Mucosa of descending colon (tissue), 3 donors: ENCODE data around the gene NOL3. TPM values are rescaled to one million over a fixed set of nuclear protein-coding genes. Genes with fewer than 3 reads are reported as not detected.

Source experiments
- ATAC-seq: fragments of 200-7000 bp; cut with Tn5 transposase; one replicate; pipeline ENCODE4 v1.9.1; 2020; ENCODE audit warnings: mild to moderate bottlenecking, moderate library complexity
- DNase-seq, 3 donors: peaks; one replicate each; pipeline ENCODE4 v3.0.0-alpha.2; 2020
- H3K36me3 ChIP-seq: fragments of 200-600 bp; one replicate; pipeline ENCODE4 v1.8.0; 2021; ENCODE audit warnings: low read depth, mild to moderate bottlenecking
- H3K4me1 ChIP-seq: fragments of 200-600 bp; one replicate; pipeline ENCODE4 v1.8.0; 2021; ENCODE audit warnings: low read depth, mild to moderate bottlenecking
- H3K4me3 ChIP-seq: fragments of 200-600 bp; one replicate; pipeline ENCODE4 v1.8.0; 2021; ENCODE audit warnings: mild to moderate bottlenecking
- H3K9me3 ChIP-seq: fragments of 200-600 bp; one replicate; pipeline ENCODE4 v1.8.0; 2021; ENCODE audit warnings: mild to moderate bottlenecking
- intact Hi-C, 2 donors: fragments of 100-400 bp; cut with DNase I in 1 of 2; cut with micrococcal nuclease in 1 of 2; formaldehyde crosslinking; loops; one replicate each; pipeline versions ENCODE4 v1.11.0 to v1.11.1; 2022; cut with DNase I, micrococcal nuclease
- microRNA-seq: library from miRNA; unstranded; fragments of <30 nt; microRNA quantifications from one replicate; pipeline ENCODE4, GENCODE V29; 2019
- total RNA-seq, 3 donors: library from RNA; stranded (reverse); fragmentation: NEBNext Ultra II Directional in 2 of 3; extraction: Animal tissue kit (Norgen Biotek cat#: 25700) in 2 of 3; gene quantifications; one replicate each; pipeline versions ENCODE4 v1.2.1 to v1.2.4, GENCODE V29; 2021 to 2023
- TF ChIP-seq, protein P1 (sequence below): fragments of 200-600 bp; IDR thresholded peaks from one replicate; pipeline ENCODE4 v1.8.0; 2022; ENCODE audit warnings: antibody characterized with exemption, mild to moderate bottlenecking
- donor health status: DM: no; HTN: no; CAD: no; lungs with moderate emphysema.
- donor health status: DM: no; HTN: no; CAD: no.
- donor health status: DM: no; HTN: yes; CAD: no.

NOL3 gene
- total RNA-seq, 3 donors from 2014 or later = 23.5 to 35.9 (median 32.0) TPM

- TF ChIP-seq, protein P1, sequence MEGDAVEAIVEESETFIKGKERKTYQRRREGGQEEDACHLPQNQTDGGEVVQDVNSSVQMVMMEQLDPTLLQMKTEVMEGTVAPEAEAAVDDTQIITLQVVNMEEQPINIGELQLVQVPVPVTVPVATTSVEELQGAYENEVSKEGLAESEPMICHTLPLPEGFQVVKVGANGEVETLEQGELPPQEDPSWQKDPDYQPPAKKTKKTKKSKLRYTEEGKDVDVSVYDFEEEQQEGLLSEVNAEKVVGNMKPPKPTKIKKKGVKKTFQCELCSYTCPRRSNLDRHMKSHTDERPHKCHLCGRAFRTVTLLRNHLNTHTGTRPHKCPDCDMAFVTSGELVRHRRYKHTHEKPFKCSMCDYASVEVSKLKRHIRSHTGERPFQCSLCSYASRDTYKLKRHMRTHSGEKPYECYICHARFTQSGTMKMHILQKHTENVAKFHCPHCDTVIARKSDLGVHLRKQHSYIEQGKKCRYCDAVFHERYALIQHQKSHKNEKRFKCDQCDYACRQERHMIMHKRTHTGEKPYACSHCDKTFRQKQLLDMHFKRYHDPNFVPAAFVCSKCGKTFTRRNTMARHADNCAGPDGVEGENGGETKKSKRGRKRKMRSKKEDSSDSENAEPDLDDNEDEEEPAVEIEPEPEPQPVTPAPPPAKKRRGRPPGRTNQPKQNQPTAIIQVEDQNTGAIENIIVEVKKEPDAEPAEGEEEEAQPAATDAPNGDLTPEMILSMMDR = no peak
- H3K9me3 ChIP-seq = no peaks in the 10 kb centered on the region
- no peak for DNase-seq
- intact Hi-C loops = no loop called here
- no peaks in the 10 kb centered on the region for H3K36me3 ChIP-seq
- no peaks in the 10 kb centered on the region for H3K4me1 ChIP-seq
- ATAC-seq = no peak
- no peak overlapping the region for H3K4me3 ChIP-seq
Observed at GRCh38 chr16:67213197-67214019, 43.1 kb downstream of the NOL3 start.

- Histone ChIP-seq H3K36me3 (no peaks in the 10 kb centered on the region), H3K9me3 (no peaks in the 10 kb centered on the region), H3K4me3 (no peak overlapping the region), H3K4me1 (no peaks in the 10 kb centered on the region)
- DNase-seq (no peak), ATAC-seq (no peak)
- intact Hi-C loops = no loop called here
- TF ChIP-seq, protein P1 = no peak
Observed at GRCh38 chr16:67215706-67216105, 45.4 kb downstream of the NOL3 start.

DNA sequence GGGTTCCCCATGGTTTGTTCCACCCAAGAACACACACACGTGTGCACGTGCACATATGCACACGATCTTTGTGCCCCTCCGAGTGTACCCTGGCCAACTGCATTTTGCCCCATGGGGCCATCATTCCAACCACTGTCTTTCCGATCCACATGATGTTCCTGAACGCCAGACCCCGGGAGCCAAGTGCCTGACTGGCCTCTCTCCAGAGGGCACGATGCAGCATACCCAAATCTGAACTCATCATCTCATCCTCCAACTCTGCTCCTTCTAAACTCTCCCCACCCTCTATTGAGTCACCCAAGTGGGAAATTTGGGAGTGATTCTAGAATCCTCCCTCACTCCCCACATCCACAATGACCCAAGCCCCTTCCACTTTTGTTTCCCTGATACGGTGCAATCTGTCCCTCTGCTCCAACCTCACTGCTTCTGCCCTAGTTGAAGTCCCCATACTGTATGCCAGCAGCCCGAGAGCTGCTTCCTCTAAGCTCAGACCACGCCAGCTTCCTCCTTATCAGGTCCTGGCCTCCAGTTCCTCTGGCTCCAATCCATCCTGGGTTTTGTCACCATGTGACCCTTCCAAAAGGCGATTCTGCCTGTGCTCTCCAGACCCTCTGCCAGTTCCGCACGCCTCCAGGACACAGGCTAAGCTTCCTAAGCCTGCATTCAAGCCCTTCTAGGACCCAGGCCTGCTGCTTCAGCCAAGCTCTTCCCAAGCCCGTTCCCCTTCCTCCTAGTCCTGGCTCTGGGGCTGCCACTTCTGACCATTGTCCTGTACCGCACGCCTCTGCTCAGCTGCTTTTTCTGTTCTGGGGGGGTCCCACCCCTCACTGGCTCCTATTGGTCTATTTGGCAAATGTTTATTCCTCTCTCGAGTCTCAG is 46.5 kb downstream of the NOL3 start:
- no peak overlapping the region for H3K4me3 ChIP-seq
- intact Hi-C loops = no loop called here
- H3K9me3 ChIP-seq = no peaks in the 10 kb centered on the region
- no peaks in the 10 kb centered on the region for H3K4me1 ChIP-seq
- DNase-seq = no peak
- no peaks in the 10 kb centered on the region for H3K36me3 ChIP-seq
- ATAC-seq = peak; percentile 50
- TF ChIP-seq, protein P1 = no peak

DNA sequence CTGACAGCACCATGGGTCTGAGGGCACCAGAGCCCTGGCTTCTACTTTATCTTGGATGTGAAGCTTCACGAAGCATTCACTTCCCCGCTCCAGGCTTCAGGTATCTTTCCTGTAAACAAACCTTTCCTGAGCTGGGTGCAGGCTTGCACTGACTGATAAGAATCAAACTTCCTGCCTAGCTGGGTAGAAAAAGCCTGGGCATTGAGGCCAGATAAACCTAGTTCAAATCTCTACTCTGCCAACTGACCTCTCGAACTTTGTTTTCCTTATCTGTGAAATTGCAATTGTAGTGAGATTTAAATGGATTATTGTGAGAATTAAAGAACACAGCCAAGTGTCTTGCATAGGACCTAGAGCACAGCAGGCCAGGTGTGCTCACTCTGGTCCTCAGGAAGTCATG is 53.7 kb downstream of the NOL3 start:
- Histone ChIP-seq H3K4me3 (no peak overlapping the region), H3K9me3 (no peaks in the 10 kb centered on the region), H3K4me1 (peaks cover 8% of the 10 kb centered on the region), H3K36me3 (peaks cover 4% of the 10 kb centered on the region)
- intact Hi-C loops = no loop called here
- TF ChIP-seq, protein P1 = no peak
- ATAC-seq (no peak), DNase-seq (no peak)

Small RNA genes within 50 kb of the gene (microRNA-seq; reads per million reads assigned to microRNA genes)
- gene MIR328 = 102 reads per million, percentile 61 among the genes with 10 or more reads in this experiment

Other genes starting within 250 kb of the NOL3 start
- gene RRAD, start 245.0 kb upstream of the NOL3 start, total RNA-seq = 10 to 100 TPM in 1 of 3 donors, 1 to 10 TPM in 2; 1.3 to 11.6 (median 1.3) TPM
- 10 to 100 TPM; 72.5 to 78.1 (median 76.5) TPM for gene CIAO2B, start 236.1 kb upstream of the NOL3 start, total RNA-seq
- gene CES2, start 235.0 kb upstream of the NOL3 start, total RNA-seq = 100 to 1,000 TPM; 180 to 566 (median 456) TPM
- 100 to 1,000 TPM in 2 of 3 donors, 10 to 100 TPM in 1; 86.5 to 264 (median 199) TPM for gene CES3, start 209.3 kb upstream of the NOL3 start, total RNA-seq
- gene CES4A, start 181.9 kb upstream of the NOL3 start, total RNA-seq = 10 to 100 TPM in 1 of 3 donors, 1 to 10 TPM in 2; 6.3 to 10.1 (median 8.3) TPM
- gene CBFB, start 141.4 kb upstream of the NOL3 start, total RNA-seq = 10 to 100 TPM; 26.3 to 35.5 (median 26.8) TPM
- 10 to 100 TPM; 13.3 to 15.7 (median 13.6) TPM for gene PHAF1, start 60.6 kb upstream of the NOL3 start, total RNA-seq
- 1 to 10 TPM; 1.5 to 8.4 (median 4.0) TPM for gene B3GNT9, start 19.5 kb upstream of the NOL3 start, total RNA-seq
- gene TRADD, start 10.6 kb upstream of the NOL3 start, total RNA-seq = 10 to 100 TPM; 21.0 to 27.4 (median 26.6) TPM
- gene FBXL8, start 10.6 kb upstream of the NOL3 start, total RNA-seq = 10 to 100 TPM; 23.3 to 33.8 (median 24.5) TPM
- gene HSF4, start 5.8 kb upstream of the NOL3 start, total RNA-seq = 100 to 1,000 TPM in 1 of 3 donors, 10 to 100 TPM in 2; 26.0 to 113 (median 64.4) TPM
- 10 to 100 TPM; 24.8 to 35.1 (median 29.2) TPM for gene MATCAP1, start 13.4 kb downstream of the NOL3 start, total RNA-seq
- gene EXOC3L1, start 19.6 kb downstream of the NOL3 start, total RNA-seq = 1 to 10 TPM; 2.6 to 6.8 (median 2.7) TPM
- 10 to 100 TPM; 70.5 to 77.4 (median 72.9) TPM for gene E2F4, start 21.6 kb downstream of the NOL3 start, total RNA-seq
- 10 to 100 TPM; 25.4 to 68.0 (median 42.1) TPM for gene ELMO3, start 28.6 kb downstream of the NOL3 start, total RNA-seq
- 10 to 100 TPM; 30.8 to 39.6 (median 36.1) TPM for gene TMEM208, start 56.6 kb downstream of the NOL3 start, total RNA-seq
- 10 to 100 TPM; 30.7 to 36.5 (median 34.1) TPM for gene FHOD1, start 76.9 kb downstream of the NOL3 start, total RNA-seq
- 1 to 10 TPM; 1.7 to 2.6 (median 1.9) TPM for gene SLC9A5, start 78.4 kb downstream of the NOL3 start, total RNA-seq
- 10 to 100 TPM in 2 of 3 donors, 1 to 10 TPM in 1; 8.0 to 15.4 (median 10.5) TPM for gene PLEKHG4, start 109.0 kb downstream of the NOL3 start, total RNA-seq
- gene KCTD19, start 156.2 kb downstream of the NOL3 start, total RNA-seq = under 1 TPM in 1 of 3 donors, not detected in 2; 0.05 TPM
- gene LRRC36, start 156.3 kb downstream of the NOL3 start, total RNA-seq = 1 to 10 TPM in 1 of 3 donors, under 1 TPM in 1, not detected in 1; 0.90 to 1.5 TPM
- gene TPPP3, start 223.0 kb downstream of the NOL3 start, total RNA-seq = 10 to 100 TPM in 1 of 3 donors, 1 to 10 TPM in 2; 3.8 to 23.8 (median 4.8) TPM
- gene ZDHHC1, start 245.9 kb downstream of the NOL3 start, total RNA-seq = 10 to 100 TPM in 1 of 3 donors, 1 to 10 TPM in 2; 9.2 to 12.3 (median 10.0) TPM